ENCODE measurements around the gene B4GALT6.

DNA sequence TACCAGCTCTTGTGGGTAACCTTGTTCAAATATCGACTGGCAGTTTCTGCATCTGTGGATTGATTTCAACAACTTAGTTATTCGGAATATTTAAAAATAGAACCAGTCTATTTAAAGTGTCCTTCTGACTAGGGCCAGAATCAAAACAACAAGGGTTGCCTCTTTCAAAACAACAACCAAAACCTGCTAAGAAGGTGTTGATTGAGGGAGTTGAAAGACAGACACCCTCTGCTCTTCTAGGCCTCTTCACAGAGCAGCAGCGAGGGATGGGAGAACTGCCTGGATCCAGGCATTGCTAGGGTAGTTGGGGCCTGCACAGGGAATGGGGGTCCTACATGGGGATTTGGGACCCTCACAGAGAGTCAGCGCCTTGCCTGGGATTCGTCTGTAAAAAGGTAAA lies 72.9 kb downstream of the B4GALT6 start:
- TF ChIP-seq EZH2 (IDR thresholded peaks at IDR 0.05; ENCODE audit: borderline replicate concordance) (no peak), CTCF (IDR thresholded peaks at IDR 0.05; ENCODE audit: poor library complexity) (no peak)

All from hepatocyte (in vitro differentiated cells).